KBM-7 (cell line): ENCODE results near the gene SLC44A5.
"Not testable (repeated sequence)": the region's sequence is repeated elsewhere in the genome, so short reads cannot be mapped to it uniquely, and the experiment has no call there.

Experiments
- DNase-seq: peaks from one replicate; pipeline ENCODE4 v3.0.0-alpha.2; 2015
- in situ Hi-C: fragments of 300-500 bp; cut with MboI; formaldehyde crosslinking; loops from 2 replicates; pipeline ENCODE4 v1.14.3; 2020; ENCODE audit warnings: low sequenced_read_pairs, low pct_unique_long_range_greater_than_20kb, mixed read lengths

The SLC44A5 gene

DNA sequence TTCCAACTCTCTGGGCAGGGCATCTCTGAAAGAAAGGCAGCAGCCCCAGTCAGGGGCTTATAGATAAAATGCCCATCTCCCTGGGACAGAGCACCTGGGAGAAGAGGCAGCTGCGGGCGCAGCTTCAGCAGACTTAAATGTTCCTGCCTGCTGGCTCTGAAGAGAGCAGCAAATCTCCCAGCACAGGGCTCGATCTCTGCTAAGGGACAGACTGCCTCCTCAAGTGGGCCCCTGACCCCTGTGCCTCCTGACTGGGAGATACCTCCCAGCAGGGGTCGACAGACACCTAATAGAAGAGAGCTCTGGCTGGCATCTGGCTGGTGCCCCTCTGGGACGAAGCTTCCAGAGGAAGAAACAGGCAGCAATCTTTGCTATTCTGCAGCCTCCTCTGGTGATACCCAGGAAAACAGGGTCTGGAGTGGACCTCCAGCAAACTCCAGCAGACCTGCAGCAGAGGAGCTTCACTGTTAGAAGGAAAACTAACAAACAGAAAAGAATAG, 207.7 kb downstream of the SLC44A5 start:
- DNase-seq, in situ Hi-C loops: not testable (repeated sequence)

DNA sequence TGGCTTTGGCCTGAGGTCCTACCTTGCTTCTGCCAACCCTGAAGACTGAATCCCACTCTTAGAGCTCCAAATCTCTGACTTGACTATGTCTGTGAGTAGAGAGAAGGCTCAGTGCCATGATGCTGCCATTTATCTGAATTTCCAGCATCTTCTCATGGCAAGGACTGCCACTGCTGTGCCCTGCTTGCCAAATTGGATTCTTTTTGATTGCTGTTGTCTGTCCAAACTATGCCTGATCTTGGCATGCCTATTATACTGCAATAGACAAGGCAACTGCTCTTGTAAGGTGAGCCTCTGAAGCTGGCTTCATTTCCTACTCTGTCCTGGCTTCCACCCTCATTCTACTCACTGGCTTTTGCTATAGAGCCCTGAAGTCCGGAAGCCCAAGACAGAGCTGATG, 210.2 kb downstream of the SLC44A5 start:
- DNase-seq, result no peak
- in situ Hi-C loops, result no loop called here

DNA sequence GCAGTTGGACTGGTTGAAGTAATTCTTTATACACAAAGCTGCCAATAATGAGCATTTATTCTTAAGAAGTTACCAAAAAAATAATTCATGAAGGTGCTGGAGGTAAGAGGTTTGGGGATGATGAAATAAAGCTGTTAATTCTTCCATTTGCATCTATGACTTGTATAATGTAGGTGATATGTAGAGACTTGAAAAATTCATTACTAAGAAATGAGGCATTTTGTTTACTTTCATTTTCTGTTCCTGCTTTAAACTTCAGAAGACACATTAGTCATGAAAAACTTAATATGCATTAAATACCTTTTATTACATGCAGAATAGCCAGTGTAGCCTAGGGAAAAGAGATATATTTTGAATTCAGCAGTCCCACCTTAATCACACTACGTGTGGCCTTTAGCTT, 214.2 kb downstream of the SLC44A5 start:
- in situ Hi-C loops, result no loop called here
- no peak for DNase-seq

- in situ Hi-C loops, result no loop called here
- DNase-seq, result no peak
Observed at GRCh38 chr1:75396260-75396659, 214.7 kb downstream of the SLC44A5 start.

- in situ Hi-C loops, result no loop called here
- no peak for DNase-seq
Observed at GRCh38 chr1:75394386-75395139, 216.4 kb downstream of the SLC44A5 start.

DNA sequence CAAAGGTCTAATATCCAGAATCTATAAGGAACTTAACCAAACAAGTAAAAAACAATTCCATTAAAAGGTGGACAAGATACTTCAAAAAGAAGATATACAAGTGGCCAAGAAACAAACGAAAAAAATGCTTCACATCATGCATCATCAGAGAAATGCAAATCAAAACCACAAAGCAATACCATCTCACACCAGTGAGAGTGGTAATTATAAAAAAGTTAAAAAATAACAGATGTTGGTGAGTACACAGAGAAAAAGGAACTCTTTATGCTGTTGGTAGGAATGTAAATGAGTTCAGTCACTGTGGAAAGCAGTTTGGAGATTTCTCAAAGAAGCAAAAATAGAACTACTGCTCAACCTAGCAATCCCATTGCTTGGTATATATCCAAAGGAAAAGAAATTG, 218.6 kb downstream of the SLC44A5 start:
- DNase-seq, result no peak
- in situ Hi-C loops, result no loop called here

DNA sequence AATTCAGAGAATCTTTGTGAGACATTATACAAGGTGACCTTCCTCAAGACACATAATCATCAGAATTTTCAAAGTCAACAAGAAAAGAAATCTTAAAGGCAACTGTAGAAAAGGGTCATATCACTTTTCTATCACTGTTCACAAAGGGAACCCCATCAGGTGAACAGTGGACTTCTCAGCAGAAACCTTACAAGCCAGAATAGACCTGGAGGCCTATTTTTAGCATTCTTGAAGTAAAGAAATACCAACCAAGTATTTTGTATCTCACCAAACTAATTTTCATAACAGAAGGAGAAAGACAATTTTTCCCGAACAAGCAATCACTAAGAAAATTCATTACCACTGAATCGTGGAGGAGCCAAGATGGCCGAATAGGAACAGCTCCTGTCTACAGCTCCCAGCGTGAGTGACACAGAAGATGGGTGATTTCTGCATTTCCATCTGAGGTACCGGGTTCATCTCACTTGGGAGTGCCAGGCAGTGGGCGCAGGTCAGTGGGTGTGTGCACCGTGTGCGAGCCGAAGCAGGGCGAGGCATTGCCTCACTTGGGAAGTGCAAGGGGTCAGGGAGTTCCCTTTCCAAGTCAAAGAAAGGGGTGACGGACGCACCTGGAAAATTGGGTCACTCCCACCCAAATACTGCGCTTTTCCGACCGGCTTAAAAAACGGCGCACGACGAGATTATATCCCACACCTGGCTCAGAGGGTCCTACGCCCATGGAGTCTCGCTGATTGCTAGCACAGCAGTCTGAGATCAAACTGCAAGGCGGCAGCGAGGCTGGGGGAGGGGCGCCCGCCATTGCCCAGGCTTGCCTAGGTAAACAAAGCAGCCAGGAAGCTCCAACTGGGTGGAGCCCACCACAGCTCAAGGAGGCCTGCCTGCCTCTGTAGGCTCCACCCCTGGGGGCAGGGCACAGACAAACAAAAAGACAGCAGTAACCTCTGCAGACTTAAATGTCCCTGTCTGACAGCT, 235.2 kb downstream of the SLC44A5 start:
- in situ Hi-C loops, DNase-seq: not testable (repeated sequence)

GRCh38 chr1:75373542-75374159, 237.3 kb downstream of the SLC44A5 start:
- in situ Hi-C loops, result no loop called here
- DNase-seq, result no peak

- peak; percentile 0 for DNase-seq
- in situ Hi-C loops, result no loop called here
Observed at GRCh38 chr1:75366595-75366994, 244.3 kb downstream of the SLC44A5 start.

- in situ Hi-C loops, result no loop called here
- no peak for DNase-seq
Observed at GRCh38 chr1:75361260-75361659, 249.7 kb downstream of the SLC44A5 start.

- in situ Hi-C loops, DNase-seq: not testable (repeated sequence)
Observed at GRCh38 chr1:75354267-75354666, 256.6 kb downstream of the SLC44A5 start.

DNA sequence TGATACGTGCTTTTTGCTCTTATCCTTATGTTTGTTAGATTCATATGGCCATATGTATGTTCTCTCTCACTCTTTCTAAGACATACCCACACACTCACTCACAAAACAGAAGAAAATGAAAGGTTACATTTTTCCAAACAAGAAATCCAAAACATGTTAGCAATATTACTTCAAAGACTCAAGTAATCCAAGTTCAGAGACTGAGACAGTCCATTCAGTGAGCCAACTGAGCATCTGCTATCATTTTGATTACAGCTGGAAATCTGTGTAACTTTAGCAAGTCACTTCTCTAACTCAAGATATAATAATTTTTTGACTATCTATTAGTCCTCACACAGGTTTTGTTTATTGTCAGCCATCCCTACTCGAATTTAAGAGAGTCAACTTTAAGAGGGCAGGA, 257.9 kb downstream of the SLC44A5 start:
- DNase-seq, result no peak
- in situ Hi-C loops, result no loop called here

DNA sequence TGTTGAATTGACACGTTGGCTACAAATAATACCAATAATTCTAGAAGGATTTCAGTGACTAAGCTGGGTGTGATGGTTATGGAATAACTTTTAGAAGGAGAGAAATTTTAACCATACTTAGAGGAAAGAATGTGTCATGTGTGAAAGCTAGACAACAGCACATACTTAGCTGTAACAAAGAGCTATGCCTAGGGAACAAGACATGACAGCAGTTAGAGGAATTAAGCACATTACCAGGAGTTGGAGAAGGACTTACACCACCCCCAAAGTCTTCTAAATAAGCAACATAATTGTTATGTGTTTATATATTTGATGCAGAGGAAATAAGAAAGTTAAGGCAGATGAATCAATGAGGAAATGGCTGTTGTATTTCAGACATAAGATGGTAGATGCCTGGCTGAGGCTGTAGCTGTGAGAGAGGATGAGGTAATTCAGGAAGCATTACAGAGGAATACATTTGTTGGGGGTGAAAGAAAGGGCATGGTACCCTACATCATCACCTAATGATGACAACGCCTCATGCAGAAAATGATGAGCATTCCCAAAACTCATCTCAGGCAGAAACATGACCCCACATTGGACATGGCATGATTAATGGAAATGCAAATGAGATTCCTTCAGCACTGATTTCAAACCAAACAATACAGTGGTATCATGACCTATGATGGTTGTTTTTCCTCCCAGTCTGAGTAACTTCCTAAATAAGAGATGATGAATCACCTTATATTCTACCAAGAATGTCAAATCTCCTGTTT, 265.2 kb downstream of the SLC44A5 start:
- DNase-seq, result no peak
- in situ Hi-C loops, result no loop called here

DNA sequence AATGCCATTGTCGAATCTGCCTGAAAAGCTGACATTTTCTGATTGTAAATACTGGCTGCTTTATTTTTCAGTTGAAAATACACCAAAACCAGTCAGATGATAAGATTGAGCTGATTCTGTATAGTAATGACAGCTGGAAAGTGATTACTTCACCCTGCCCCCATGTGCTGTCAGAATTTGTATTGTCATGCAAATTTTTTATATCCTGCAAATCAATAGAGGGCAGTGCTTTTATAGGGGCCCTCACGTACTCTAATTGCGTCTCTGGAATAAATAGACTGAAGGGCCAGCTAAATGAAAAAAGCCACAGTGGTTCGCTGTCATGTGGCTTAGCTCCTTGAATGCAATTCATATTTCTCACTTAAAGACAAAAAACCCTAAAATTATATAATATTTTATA, 268.1 kb downstream of the SLC44A5 start:
- no peak for DNase-seq
- in situ Hi-C loops, result no loop called here

DNA sequence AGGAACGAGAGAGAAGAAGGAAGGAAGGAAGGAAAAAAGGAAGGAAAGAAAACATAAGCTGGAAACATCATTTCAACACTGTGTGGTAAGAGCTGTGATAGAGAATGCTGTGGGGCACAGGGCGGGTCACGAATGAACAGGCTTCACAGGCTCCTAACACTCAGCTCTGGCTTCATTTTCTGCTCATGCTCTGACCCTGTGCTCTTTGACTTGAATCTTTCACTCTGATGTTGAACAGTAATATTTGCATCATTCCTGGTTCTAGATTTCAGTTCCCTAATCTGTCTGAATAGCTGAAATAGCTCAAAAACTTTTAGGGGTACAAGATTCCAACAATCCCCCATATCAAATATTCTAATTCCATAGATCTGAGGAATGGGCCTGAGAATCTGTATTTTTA, 269.4 kb downstream of the SLC44A5 start:
- no peak for DNase-seq
- in situ Hi-C loops, result no loop called here

DNA sequence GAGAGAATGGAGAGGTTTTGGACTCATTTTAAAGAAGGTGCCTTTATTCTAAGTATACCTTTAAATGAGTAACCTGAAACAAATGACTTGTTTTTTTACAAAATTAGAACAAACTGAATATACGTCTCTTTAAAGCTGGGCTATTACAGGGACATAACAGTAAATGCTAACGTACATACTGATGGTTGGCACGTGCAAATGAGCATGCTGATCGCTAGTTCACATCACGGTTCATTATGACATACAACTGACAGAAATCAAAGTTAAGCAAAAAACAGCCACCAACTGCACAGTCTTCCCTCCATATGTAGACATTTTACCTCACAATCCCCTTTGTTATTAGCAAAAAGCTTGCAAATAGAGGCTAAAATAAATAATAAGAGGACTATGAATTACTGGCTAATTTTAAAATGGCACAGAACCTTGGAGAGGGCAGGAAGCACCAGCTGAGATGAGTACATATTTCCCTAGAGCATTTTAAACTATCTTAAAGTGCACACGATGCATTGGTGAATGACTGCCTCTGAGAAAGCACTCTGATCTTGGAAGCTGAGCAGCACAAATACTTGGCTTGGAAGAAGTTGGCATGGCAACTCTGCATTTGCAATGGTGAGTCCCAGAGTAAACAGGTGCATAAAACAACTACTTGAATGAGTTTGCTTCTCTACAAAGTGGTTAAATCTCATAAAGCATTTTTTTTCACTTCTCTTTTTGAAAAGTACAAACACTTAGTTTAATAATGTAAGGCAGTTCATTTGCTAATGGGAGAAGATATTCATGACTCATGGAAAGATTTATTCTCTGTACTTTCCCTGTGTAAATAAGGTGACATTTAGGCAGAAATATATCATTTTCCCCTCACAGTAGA, 272.1 kb downstream of the SLC44A5 start:
- DNase-seq, result no peak
- in situ Hi-C loops, result no loop called here

DNA sequence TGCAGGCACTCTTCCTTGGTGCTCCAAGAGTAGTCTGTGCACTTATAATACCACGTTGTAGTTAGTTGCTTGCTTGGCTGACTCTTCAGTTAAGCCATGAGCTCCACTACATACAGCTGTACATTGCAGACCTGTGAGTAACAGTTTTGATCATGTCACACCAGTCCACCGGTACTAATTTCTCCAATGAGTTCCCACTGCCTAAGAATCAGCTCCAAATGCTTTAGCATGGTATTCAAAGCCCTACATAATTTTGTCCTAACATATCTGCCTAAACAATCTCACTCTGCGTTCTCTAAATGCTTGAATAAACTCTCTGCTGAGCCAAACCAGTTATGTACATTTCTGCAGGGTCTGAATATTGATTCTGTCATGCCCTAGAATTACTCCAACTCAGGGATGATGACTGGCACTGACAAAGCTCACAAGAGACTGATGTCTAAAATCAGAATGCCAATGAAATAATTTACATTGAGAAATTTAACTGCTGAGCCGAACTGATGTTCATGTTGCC, 276.0 kb downstream of the SLC44A5 start:
- no peak for DNase-seq
- in situ Hi-C loops, result no loop called here

DNA sequence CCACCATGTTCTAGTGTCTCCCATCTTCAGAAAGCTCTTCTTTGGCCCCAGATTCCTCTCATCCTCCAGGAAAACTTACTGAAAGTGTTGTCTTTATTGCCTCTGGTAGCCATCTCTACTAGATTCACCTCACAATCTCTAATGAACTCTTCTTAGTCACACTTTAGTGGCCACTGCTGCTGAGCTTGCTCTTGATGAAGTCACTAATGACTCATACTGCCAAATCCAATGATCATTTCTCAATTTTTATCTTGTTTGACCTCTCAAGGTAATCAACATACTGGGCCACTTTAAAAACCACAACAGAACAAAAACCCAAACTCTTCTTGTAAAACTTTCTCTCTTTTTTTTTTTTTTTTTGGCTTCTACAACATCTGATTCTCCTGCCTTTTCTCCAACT, 280.3 kb downstream of the SLC44A5 start:
- in situ Hi-C loops, result no loop called here
- no peak for DNase-seq
